Erythroblast (primary cell): ENCODE results near the gene FNDC3B.

Experiments
- GATA1 ChIP-seq: IDR thresholded peaks from 2 replicates; pipeline ENCODE4 v1.6.1; 2011; ENCODE audit warnings: low read depth, mild to moderate bottlenecking, control low read depth, low read length, moderate library complexity
- POLR2A ChIP-seq: IDR thresholded peaks from 2 replicates; pipeline ENCODE4 v1.6.1; 2011; ENCODE audit warnings: mild to moderate bottlenecking, low read length

GRCh38 chr3:172277151-172277652 lies 237.8 kb downstream of the FNDC3B start:
- TF ChIP-seq GATA1 = no peak
- TF ChIP-seq POLR2A = no peak
